ENCODE measurements around the gene KIR3DL3.
"Not testable (repeated sequence)": the region's sequence is repeated elsewhere in the genome, so short reads cannot be mapped to it uniquely, and the experiment has no call there.

The KIR3DL3 gene

DNA sequence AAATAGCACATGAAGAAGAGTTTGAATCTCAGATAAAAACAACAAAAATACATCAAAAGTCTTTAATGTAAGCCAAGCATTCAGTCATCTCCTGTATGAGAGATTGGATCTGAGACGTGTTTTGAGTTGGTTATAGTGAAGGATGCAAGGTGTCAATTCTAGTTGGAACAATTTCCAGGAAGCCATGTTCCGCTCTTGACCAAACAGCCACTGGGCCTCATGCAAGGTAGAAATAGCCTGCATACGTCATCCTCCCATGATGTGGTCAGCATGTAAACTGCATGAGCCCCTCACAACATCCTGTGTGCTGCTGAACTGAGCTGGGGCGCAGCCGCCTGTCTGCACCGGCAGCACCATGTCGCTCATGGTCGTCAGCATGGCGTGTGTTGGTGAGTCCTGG lies at the start of gene KIR3DL3:
Gene KIR3DL3 (plus strand): TSS at position 301 of the 400 bp plus-strand sequence. CDS start 55 bp downstream, at position 356.
- Histone ChIP-seq H3K4me3 (ENCODE audit: low read length) (no peak within 1 kb of the TSS), H3K9me3 (ENCODE audit: control insufficient read depth, low read depth, low read length) (peaks cover 54% of the 10 kb centered on the region), H3K27me3 (ENCODE audit: control insufficient read depth, insufficient read depth, low read length) (no peaks in the 10 kb centered on the region), H3K9ac (ENCODE audit: low read length) (no peak within 1 kb of the TSS), H3K36me3 (ENCODE audit: control insufficient read depth, low read depth, low read length) (no peaks in the 10 kb centered on the region), H3K4me1 (ENCODE audit: control insufficient read depth, low read depth, low read length) (no peaks in the 10 kb centered on the region), H3K27ac (ENCODE audit: low read length) (no peak within 1 kb of the TSS)

DNA sequence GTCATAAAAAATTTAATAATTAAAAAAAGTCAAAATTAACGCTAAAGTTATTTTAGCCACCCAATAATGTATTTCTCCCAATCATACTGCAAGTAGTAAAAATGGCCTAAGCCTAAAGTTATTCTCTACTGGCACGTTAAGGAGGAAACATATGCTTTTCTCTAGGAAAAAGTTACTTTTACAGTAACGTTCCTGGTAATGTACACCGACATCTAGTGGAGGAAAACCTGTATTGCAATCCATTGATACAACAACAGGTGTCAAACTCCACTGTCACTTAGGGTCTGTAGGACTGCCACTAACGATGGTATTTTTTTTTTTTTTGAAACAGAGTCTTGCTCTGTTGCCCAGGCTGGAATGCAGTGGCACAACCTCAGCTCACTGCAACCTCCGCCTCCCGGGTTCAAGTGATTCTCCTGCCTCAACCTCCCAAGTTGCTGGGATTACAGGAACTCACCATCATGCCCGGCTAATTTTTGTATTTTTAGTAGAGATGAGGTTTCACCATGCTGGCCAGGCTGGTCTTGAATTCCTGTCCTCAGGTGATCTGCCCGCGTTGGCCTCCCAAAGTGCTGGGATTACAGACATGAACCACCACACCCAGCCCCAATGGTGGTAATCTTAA lies 47.9 kb upstream of the KIR3DL3 start:
- H3K4me1 ChIP-seq (ENCODE audit: control insufficient read depth, low read depth, low read length); H3K27me3 ChIP-seq (ENCODE audit: control insufficient read depth, insufficient read depth, low read length); H3K27ac ChIP-seq (ENCODE audit: low read length); H3K9ac ChIP-seq (ENCODE audit: low read length); H3K36me3 ChIP-seq (ENCODE audit: control insufficient read depth, low read depth, low read length); H3K4me3 ChIP-seq (ENCODE audit: low read length): not testable (repeated sequence)
- peaks cover 42% of the 10 kb centered on the region for H3K9me3 ChIP-seq (ENCODE audit: control insufficient read depth, low read depth, low read length)

DNA sequence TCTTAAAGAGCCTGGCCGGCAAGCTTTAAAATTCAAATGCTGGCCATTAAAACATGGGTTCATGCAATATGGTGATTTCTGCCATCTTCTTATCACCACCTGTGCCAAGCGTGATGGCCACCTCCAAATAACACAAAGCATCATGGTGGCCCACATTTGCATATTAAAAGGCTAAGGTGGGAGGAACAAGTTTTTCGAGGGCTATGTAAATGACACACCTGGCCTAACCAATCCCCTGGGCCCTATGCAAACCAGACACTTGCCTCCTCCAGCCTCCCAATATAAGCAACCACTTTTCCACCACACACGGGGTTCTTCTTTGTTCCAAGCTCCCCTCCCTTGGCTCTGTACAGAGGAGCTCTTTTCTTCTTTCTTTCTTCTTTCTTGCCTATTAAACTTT lies 47.0 kb upstream of the KIR3DL3 start:
- Histone ChIP-seq H3K4me3 (ENCODE audit: low read length) (no peak overlapping the region), H3K27me3 (ENCODE audit: control insufficient read depth, insufficient read depth, low read length) (no peaks in the 10 kb centered on the region), H3K9ac (ENCODE audit: low read length) (no peak overlapping the region), H3K9me3 (ENCODE audit: control insufficient read depth, low read depth, low read length) (peaks cover 36% of the 10 kb centered on the region), H3K36me3 (ENCODE audit: control insufficient read depth, low read depth, low read length) (no peaks in the 10 kb centered on the region), H3K27ac (ENCODE audit: low read length) (no peak overlapping the region), H3K4me1 (ENCODE audit: control insufficient read depth, low read depth, low read length) (no peaks in the 10 kb centered on the region)

DNA sequence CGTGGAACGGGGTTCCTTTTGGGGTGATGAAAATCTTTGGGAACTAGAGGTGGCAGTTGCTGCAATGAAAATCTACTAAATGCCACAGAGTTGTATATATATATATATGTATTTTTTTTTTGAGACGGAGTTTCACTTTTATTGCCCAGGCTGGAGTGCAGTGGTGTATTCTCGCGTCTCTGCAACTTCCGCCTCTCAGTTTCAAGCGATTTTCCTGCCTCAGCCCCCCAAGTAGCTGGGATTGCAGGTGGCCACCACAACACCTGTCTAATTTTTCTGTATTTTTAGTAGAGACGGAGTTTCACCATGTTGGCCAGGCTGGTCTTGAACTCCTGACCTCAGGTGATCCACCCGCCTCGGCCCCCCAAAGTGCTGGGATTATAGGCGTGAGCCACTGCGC lies 42.6 kb upstream of the KIR3DL3 start:
- H3K27ac ChIP-seq (ENCODE audit: low read length); H3K9ac ChIP-seq (ENCODE audit: low read length); H3K4me3 ChIP-seq (ENCODE audit: low read length); H3K27me3 ChIP-seq (ENCODE audit: control insufficient read depth, insufficient read depth, low read length); H3K4me1 ChIP-seq (ENCODE audit: control insufficient read depth, low read depth, low read length); H3K36me3 ChIP-seq (ENCODE audit: control insufficient read depth, low read depth, low read length): not testable (repeated sequence)
- H3K9me3 ChIP-seq (ENCODE audit: control insufficient read depth, low read depth, low read length) = peaks cover 43% of the 10 kb centered on the region

DNA sequence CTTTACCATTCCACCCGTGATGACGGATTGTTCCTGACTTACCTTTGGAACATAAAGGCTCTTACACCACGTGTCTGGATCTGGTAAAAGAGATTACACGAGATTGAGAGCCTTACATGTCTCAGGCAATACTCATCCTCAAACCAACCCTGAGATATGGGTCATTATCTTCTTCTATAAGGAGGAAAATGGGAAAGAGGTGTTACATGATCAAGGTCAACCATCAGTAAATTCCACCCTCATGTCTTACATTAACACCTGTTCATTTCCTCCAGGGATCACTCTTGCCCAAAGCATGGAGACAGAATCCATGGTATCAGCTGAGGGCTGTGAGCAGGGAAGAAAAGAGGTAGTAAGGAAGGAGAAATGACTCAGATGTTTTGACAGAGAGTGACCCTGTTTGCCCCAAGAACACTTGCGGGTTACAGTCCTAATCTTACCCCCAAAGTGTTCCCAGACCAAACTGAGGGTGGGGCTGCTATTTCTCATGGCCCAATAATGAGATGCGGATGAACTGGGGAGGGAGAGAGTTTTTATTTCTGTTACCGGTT lies 41.9 kb upstream of the KIR3DL3 start:
- Histone ChIP-seq H3K4me1 (ENCODE audit: control insufficient read depth, low read depth, low read length) (no peaks in the 10 kb centered on the region), H3K27me3 (ENCODE audit: control insufficient read depth, insufficient read depth, low read length) (no peaks in the 10 kb centered on the region), H3K36me3 (ENCODE audit: control insufficient read depth, low read depth, low read length) (no peaks in the 10 kb centered on the region), H3K9ac (ENCODE audit: low read length) (no peak overlapping the region), H3K27ac (ENCODE audit: low read length) (no peak overlapping the region), H3K4me3 (ENCODE audit: low read length) (no peak overlapping the region), H3K9me3 (ENCODE audit: control insufficient read depth, low read depth, low read length) (peaks cover 37% of the 10 kb centered on the region)

DNA sequence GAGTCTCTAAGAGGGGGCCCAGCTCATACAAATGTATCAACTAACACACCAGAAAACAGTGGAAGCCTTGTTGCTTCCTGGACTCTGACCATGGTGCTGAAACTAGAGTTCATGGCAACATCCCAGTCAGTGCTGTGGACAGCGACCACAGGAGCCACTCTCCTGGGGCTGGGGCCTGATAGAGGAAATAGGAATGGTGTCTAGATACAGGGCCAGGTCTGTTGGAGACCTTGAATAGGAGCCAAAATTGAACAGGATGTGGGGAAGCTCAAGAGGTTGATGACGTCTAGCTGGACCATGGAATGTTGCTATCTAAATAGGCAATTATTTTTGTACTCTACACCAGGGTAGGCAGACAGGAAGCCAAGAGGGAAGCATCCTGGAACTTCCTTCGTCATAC lies 39.7 kb upstream of the KIR3DL3 start:
- Histone ChIP-seq H3K27me3 (ENCODE audit: control insufficient read depth, insufficient read depth, low read length) (no peaks in the 10 kb centered on the region), H3K36me3 (ENCODE audit: control insufficient read depth, low read depth, low read length) (no peaks in the 10 kb centered on the region), H3K9ac (ENCODE audit: low read length) (no peak overlapping the region), H3K4me1 (ENCODE audit: control insufficient read depth, low read depth, low read length) (no peaks in the 10 kb centered on the region), H3K27ac (ENCODE audit: low read length) (no peak overlapping the region), H3K9me3 (ENCODE audit: control insufficient read depth, low read depth, low read length) (peaks cover 39% of the 10 kb centered on the region), H3K4me3 (ENCODE audit: low read length) (no peak overlapping the region)

DNA sequence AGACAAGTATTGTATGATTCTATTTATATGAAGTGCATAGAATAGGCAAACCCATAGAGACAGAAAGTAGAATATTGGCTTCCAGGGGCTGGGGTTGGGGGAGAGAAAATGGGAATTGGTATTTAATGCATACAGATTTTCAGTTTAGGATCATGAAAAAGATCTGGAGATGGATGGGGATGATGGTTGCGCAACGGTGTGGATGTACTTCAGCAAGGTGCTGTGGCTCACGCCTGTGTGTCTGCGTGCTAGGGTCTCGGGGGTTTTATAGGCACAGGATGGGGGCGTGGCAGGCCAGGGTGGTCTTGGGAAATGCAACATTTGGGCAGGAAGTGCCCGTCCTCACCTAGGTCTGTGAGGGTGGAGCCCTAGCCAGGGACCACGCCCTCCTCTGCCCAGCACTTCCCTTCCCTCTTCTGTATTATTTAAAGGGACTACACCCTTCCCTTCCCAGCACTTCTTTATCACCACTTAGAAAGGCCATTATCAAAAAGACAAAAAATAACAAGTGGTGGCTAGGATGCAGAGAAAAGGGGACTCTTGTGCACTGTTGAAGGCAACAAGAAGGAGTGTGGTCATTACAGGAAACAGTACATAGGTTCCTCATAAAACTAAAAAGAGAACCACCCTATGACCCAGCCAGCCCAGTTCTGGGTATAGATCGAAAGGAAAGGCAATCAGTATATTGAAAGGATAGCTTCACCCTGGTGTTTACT lies 32.5 kb upstream of the KIR3DL3 start:
- no peaks in the 10 kb centered on the region for H3K27me3 ChIP-seq (ENCODE audit: control insufficient read depth, insufficient read depth, low read length)
- no peak overlapping the region for H3K9ac ChIP-seq (ENCODE audit: low read length)
- H3K27ac ChIP-seq (ENCODE audit: low read length) = no peak overlapping the region
- H3K4me3 ChIP-seq (ENCODE audit: low read length) = no peak overlapping the region
- H3K4me1 ChIP-seq (ENCODE audit: control insufficient read depth, low read depth, low read length) = no peaks in the 10 kb centered on the region
- peaks cover 53% of the 10 kb centered on the region for H3K9me3 ChIP-seq (ENCODE audit: control insufficient read depth, low read depth, low read length)
- no peaks in the 10 kb centered on the region for H3K36me3 ChIP-seq (ENCODE audit: control insufficient read depth, low read depth, low read length)

DNA sequence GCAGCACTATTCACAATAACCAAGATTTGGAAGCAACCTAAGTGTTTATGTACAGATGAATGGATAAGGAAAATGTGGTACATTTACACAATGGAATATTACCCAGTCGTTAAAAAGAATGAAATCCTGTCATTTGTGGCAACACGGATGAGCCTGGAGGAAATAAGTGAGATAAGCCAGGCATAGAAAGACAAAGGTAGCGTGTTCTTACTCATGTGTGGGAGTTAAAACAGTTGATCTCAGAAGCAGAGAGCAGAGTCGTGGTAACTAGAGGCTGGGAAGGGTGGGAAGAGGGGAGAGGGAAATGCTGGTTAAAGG lies 32.0 kb upstream of the KIR3DL3 start:
- H3K27ac ChIP-seq (ENCODE audit: low read length) = no peak overlapping the region
- no peak overlapping the region for H3K9ac ChIP-seq (ENCODE audit: low read length)
- no peak overlapping the region for H3K4me3 ChIP-seq (ENCODE audit: low read length)
- H3K27me3 ChIP-seq (ENCODE audit: control insufficient read depth, insufficient read depth, low read length) = no peaks in the 10 kb centered on the region
- no peaks in the 10 kb centered on the region for H3K36me3 ChIP-seq (ENCODE audit: control insufficient read depth, low read depth, low read length)
- H3K9me3 ChIP-seq (ENCODE audit: control insufficient read depth, low read depth, low read length) = peaks cover 56% of the 10 kb centered on the region
- H3K4me1 ChIP-seq (ENCODE audit: control insufficient read depth, low read depth, low read length) = no peaks in the 10 kb centered on the region

DNA sequence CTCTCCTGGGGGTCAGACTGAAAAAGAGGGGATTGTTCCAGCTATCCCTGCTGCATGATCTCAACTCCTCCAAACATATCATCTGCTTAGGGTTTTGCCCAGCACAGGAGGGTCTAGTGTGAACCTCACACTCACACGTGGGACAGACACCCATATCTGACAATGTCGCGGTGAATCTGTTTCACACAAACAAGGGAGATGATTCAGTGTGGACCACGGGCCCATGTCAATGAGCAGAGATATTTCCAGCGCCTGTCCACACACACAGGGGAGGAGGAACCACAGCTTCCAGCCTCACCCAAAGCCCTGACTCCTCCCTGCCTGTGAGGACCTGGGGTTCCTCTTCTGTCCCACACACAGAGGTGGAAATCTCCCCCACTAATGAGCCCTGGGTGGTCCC lies 29.6 kb upstream of the KIR3DL3 start:
- no peak overlapping the region for H3K27ac ChIP-seq (ENCODE audit: low read length)

DNA sequence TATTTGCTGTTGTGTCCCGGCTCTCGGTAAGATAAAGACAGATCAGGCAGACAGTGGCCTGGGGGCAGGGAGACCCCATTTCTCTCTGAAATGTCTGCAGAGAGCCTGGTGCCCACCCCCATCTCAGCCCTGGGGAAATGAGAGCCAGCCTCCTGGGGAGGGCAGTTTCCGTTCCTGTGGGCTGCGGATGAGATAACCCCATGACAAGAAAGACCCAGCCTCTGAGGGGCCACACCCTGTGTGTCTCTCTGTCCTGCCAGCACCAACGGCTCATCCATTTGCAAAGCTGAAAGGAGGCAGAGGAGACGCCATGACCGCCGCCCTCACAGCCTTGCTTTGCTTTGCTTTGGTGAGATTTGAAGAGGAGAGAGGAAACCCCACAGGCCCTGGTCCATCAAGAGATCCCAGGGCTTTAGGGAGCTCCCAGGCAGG lies 28.1 kb upstream of the KIR3DL3 start:
- H3K27ac ChIP-seq (ENCODE audit: low read length) = no peak overlapping the region
- no peaks in the 10 kb centered on the region for H3K4me1 ChIP-seq (ENCODE audit: control insufficient read depth, low read depth, low read length)
- no peaks in the 10 kb centered on the region for H3K36me3 ChIP-seq (ENCODE audit: control insufficient read depth, low read depth, low read length)
- H3K9me3 ChIP-seq (ENCODE audit: control insufficient read depth, low read depth, low read length) = peaks cover 55% of the 10 kb centered on the region
- H3K4me3 ChIP-seq (ENCODE audit: low read length) = no peak overlapping the region
- H3K9ac ChIP-seq (ENCODE audit: low read length) = no peak overlapping the region
- H3K27me3 ChIP-seq (ENCODE audit: control insufficient read depth, insufficient read depth, low read length) = no peaks in the 10 kb centered on the region

More for the DNA sequence above, 29.6 kb upstream of the KIR3DL3 start:
- no peaks in the 10 kb centered on the region for H3K27me3 ChIP-seq (ENCODE audit: control insufficient read depth, insufficient read depth, low read length)
- H3K4me3 ChIP-seq (ENCODE audit: low read length) = no peak overlapping the region
- no peak overlapping the region for H3K9ac ChIP-seq (ENCODE audit: low read length)
- no peaks in the 10 kb centered on the region for H3K36me3 ChIP-seq (ENCODE audit: control insufficient read depth, low read depth, low read length)
- H3K4me1 ChIP-seq (ENCODE audit: control insufficient read depth, low read depth, low read length) = no peaks in the 10 kb centered on the region
- H3K9me3 ChIP-seq (ENCODE audit: control insufficient read depth, low read depth, low read length) = peaks cover 46% of the 10 kb centered on the region

DNA sequence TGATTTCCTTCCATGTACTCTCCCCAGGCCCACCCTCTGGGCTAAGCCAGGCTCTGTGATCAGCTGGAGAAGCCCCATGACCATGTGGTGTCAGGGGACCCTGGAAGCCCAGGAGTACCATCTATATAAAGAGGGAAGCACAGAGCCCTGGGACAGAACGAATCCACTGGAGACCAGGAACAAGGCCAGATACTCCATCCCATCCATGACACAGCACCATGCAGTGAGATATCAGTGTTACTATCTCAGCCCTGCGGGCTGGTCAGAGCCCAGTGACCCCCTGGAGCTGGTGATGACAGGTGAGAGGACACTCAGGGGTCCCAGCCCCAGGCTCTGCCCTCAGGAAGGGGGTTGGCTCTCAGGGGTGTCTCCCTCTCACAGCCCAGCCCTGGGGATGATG lies 27.5 kb upstream of the KIR3DL3 start:
- Histone ChIP-seq H3K4me3 (ENCODE audit: low read length) (no peak overlapping the region), H3K9ac (ENCODE audit: low read length) (no peak overlapping the region), H3K36me3 (ENCODE audit: control insufficient read depth, low read depth, low read length) (no peaks in the 10 kb centered on the region), H3K4me1 (ENCODE audit: control insufficient read depth, low read depth, low read length) (no peaks in the 10 kb centered on the region), H3K9me3 (ENCODE audit: control insufficient read depth, low read depth, low read length) (peaks cover 53% of the 10 kb centered on the region), H3K27me3 (ENCODE audit: control insufficient read depth, insufficient read depth, low read length) (no peaks in the 10 kb centered on the region), H3K27ac (ENCODE audit: low read length) (no peak overlapping the region)

DNA sequence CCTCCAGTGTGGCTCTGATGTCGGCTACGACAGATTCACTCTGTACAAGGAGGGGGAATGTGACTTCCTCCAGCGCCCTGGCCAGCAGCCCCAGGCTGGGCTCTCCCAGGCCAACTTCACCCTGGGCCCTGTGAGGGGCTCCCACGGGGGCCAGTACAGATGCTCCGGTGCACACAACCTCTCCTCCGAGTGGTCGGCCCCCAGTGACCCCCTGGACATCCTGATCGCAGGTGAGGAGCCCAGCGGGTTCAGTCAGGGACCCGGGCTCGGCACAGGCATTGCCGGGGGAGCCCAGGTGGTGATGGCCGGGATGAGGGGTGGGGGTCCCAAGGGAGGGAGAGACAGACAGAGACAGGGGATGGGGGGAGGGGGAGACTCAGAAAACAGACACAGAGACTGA lies 26.5 kb upstream of the KIR3DL3 start:
- H3K27me3 ChIP-seq (ENCODE audit: control insufficient read depth, insufficient read depth, low read length); H3K27ac ChIP-seq (ENCODE audit: low read length); H3K9ac ChIP-seq (ENCODE audit: low read length); H3K36me3 ChIP-seq (ENCODE audit: control insufficient read depth, low read depth, low read length); H3K4me1 ChIP-seq (ENCODE audit: control insufficient read depth, low read depth, low read length); H3K4me3 ChIP-seq (ENCODE audit: low read length): not testable (repeated sequence)
- H3K9me3 ChIP-seq (ENCODE audit: control insufficient read depth, low read depth, low read length) = peaks cover 45% of the 10 kb centered on the region

All from iPS-18a (cell line).